Measurements from ENCODE around the gene C7. TPM values are rescaled to one million over a fixed set of nuclear protein-coding genes. Genes with fewer than 3 reads are reported as not detected.
"Not testable (repeated sequence)": the region's sequence is repeated elsewhere in the genome, so short reads cannot be mapped to it uniquely, and the experiment has no call there.

C7 gene
- total RNA-seq, 1 experiment from 2014 or later = 0.74 TPM

DNA sequence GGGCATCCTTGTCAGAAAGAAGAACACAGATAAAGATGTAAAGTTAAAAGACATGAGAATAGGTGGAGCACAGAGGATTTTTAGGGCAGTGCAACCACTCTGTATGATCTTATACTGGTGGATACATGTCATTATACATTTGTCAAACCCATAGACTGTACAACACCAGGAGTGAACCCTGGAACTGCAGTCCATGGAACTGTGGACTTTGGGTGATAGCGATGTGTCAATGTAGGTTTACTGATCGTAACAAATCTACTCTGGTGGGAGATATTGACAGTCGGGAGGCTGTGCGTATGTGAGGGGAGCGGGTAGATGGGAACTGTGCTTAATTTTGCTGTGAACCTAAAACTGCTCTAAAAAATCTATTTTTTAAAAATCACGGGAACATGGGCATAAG lies 101.3 kb downstream of the C7 start (continued):
- TF ChIP-seq EZH2phosphoT487 (IDR thresholded peaks at IDR 0.05; ENCODE audit: borderline replicate concordance) (no peak), ZNF274 (IDR thresholded peaks at IDR 0.05; ENCODE audit: low read depth, low read length) (no peak), YY1 (IDR thresholded peaks at IDR 0.05; ENCODE audit: extremely low read depth, insufficient replicate concordance, low read depth, low read length) (no peak), POLR2A (IDR thresholded peaks at IDR 0.05; ENCODE audit: borderline replicate concordance, extremely low read depth, insufficient read depth, insufficient read length) (no peak), RAD21 (IDR thresholded peaks at IDR 0.05; ENCODE audit: low read depth) (no peak), SP1 (IDR thresholded peaks at IDR 0.05; ENCODE audit: low read depth) (no peak), POLR2AphosphoS5 (IDR thresholded peaks at IDR 0.05; ENCODE audit: low read depth, low read length) (no peak)
- TF ChIP-seq, protein P1, sequence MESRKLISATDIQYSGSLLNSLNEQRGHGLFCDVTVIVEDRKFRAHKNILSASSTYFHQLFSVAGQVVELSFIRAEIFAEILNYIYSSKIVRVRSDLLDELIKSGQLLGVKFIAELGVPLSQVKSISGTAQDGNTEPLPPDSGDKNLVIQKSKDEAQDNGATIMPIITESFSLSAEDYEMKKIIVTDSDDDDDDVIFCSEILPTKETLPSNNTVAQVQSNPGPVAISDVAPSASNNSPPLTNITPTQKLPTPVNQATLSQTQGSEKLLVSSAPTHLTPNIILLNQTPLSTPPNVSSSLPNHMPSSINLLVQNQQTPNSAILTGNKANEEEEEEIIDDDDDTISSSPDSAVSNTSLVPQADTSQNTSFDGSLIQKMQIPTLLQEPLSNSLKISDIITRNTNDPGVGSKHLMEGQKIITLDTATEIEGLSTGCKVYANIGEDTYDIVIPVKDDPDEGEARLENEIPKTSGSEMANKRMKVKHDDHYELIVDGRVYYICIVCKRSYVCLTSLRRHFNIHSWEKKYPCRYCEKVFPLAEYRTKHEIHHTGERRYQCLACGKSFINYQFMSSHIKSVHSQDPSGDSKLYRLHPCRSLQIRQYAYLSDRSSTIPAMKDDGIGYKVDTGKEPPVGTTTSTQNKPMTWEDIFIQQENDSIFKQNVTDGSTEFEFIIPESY (IDR thresholded peaks at IDR 0.05; ENCODE audit: extremely low read depth, insufficient replicate concordance, low read length) = no peak

DNA sequence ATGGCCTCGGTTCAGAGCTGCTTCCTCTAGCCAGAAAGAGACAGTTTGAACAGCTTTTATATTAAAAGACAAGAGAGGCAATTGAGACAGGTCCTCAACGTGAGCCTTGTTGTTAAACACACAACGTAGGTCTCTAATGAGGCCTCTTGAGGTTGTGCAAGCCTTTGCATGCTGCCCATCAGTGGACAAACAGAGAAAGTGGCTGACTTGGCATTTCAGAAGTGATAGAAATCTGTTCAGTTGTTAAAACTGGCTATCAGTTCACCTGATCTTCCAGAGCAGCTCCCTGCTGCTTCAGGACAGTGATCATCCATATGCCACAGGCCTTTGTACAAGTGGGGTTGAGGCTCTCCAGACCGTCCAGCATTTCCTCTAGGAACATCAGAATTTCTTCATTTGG lies 103.0 kb downstream of the C7 start:
- ChIA-PET POLR2A (no interaction called here), CTCF (no interaction called here), RAD21 (ENCODE audit: low non-redundant PET in 1 of 2, low total read pairs in 2 of 2, uncharacterized antibody in 2 of 2, unreplicated experiment in 2 of 2) (no interaction called here)
- H2AFZ ChIP-seq (ENCODE audit: low read depth, low read length, poor library complexity, severe bottlenecking) = no peak overlapping the region
- H3K27me3 ChIP-seq (ENCODE audit: insufficient read depth, low read length) = no peaks in the 10 kb centered on the region
- no peaks in the 10 kb centered on the region for H3K9me3 ChIP-seq (ENCODE audit: control insufficient read depth in 1 of 2, insufficient read depth in 1 of 2, low read depth in 1 of 2, low read length in 2 of 2)
- intact Hi-C loops (cut with micrococcal nuclease) = no loop called here
- no peak overlapping the region for H3K27ac ChIP-seq (ENCODE audit: low read depth, low read length)
- DNase-seq (ENCODE audit: low read depth, low spot score) = no peak
- no peak overlapping the region for H3K9ac ChIP-seq (ENCODE audit: low read length)
- ATAC-seq = no peak
- no TSS peak for BruUV-seq (replicated peaks)
- no peaks in the 10 kb centered on the region for H3K9me2 ChIP-seq (ENCODE audit: insufficient read depth)
- H3K79me2 ChIP-seq (ENCODE audit: insufficient read depth, low read length) = no peaks in the 10 kb centered on the region
- H3K4me1 ChIP-seq (ENCODE audit: control insufficient read depth in 1 of 2, insufficient read depth in 2 of 2, low read length in 2 of 2) = peaks cover 0 to 7% of the 10 kb centered on the region in 2 experiments; a peak in 1 of 4 replicates
- H3K4me2 ChIP-seq (ENCODE audit: low read length) = no peak overlapping the region
- H3K4me3 ChIP-seq (replicated peaks in 1 of 2; ENCODE audit: low read depth in 1 of 2, low read length in 2 of 2) = no peak overlapping the region
- no peaks in the 10 kb centered on the region for H3K36me3 ChIP-seq (ENCODE audit: control insufficient read depth in 1 of 2, insufficient read depth in 2 of 2, low read length in 2 of 2)
- TF ChIP-seq SP1 (IDR thresholded peaks at IDR 0.05; ENCODE audit: low read depth) = no peak
- TF ChIP-seq TCF7L2 (IDR thresholded peaks at IDR 0.05; ENCODE audit: borderline replicate concordance, extremely low read depth, insufficient read depth, insufficient read length) = no peak
- no peaks in the 10 kb centered on the region for H4K20me1 ChIP-seq (ENCODE audit: insufficient read depth)

DNA sequence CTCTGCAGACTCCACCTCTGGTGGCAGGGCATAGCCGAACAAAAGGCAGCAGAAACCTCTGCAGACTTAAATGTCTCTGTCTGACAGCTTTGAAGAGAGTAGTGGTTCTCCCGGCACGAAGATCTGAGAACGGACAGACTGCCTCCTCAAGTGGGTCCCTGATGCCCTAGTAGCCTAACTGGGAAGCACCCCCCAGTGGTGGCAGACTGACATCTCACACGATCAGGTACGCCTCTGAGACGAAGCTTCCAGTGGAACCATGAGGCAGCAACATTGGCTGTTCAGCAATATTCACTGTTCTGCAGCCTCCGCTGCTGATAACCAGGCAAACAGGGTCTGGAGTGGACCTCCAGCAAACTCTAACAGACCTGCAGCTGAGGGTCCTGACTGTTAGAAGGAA lies 113.3 kb downstream of the C7 start:
- RAD21 ChIA-PET (ENCODE audit: low non-redundant PET in 1 of 2, low total read pairs in 2 of 2, uncharacterized antibody in 2 of 2, unreplicated experiment in 2 of 2); H3K9ac ChIP-seq (ENCODE audit: low read length); CTCF ChIA-PET; POLR2A ChIA-PET; H3K4me3 ChIP-seq (replicated peaks in 1 of 2; ENCODE audit: low read depth in 1 of 2, low read length in 2 of 2); H3K79me2 ChIP-seq (ENCODE audit: insufficient read depth, low read length); H2AFZ ChIP-seq (ENCODE audit: low read depth, low read length, poor library complexity, severe bottlenecking); DNase-seq (ENCODE audit: low read depth, low spot score); H3K4me1 ChIP-seq (ENCODE audit: control insufficient read depth in 1 of 2, insufficient read depth in 2 of 2, low read length in 2 of 2); H3K27me3 ChIP-seq (ENCODE audit: insufficient read depth, low read length); BruUV-seq (replicated peaks); H4K20me1 ChIP-seq (ENCODE audit: insufficient read depth); H3K27ac ChIP-seq (ENCODE audit: low read depth, low read length); intact Hi-C loops (cut with micrococcal nuclease); H3K36me3 ChIP-seq (ENCODE audit: control insufficient read depth in 1 of 2, insufficient read depth in 2 of 2, low read length in 2 of 2); H3K9me3 ChIP-seq (ENCODE audit: control insufficient read depth in 1 of 2, insufficient read depth in 1 of 2, low read depth in 1 of 2, low read length in 2 of 2); H3K9me2 ChIP-seq (ENCODE audit: insufficient read depth); ATAC-seq; H3K4me2 ChIP-seq (ENCODE audit: low read length): not testable (repeated sequence)

Measured in HCT116 (cell line).